HFF-Myc (cell line): ENCODE results near the gene HBE1.

Source experiments
- DNase-seq: peaks from one replicate; pipeline ENCODE4 v3.0.0-alpha.2; 2011; ENCODE audit warnings: low read depth; ENCODE audit errors: extremely low read depth
- H3K4me3 ChIP-seq: replicated peaks from 2 replicates; pipeline ENCODE4 v1.5.1; 2011; ENCODE audit warnings: low read depth, mild to moderate bottlenecking, control low read depth, low read length
- TF ChIP-seq, protein P1 (sequence below): IDR thresholded peaks from 2 replicates; pipeline ENCODE4 v1.5.1; 2012; ENCODE audit warnings: mild to moderate bottlenecking, low read depth, low read length, control low read depth; ENCODE audit errors: missing control alignments

HBE1 gene

GRCh38 chr11:5233307-5233706, 36.4 kb downstream of the HBE1 start:
- TF ChIP-seq, protein P1, sequence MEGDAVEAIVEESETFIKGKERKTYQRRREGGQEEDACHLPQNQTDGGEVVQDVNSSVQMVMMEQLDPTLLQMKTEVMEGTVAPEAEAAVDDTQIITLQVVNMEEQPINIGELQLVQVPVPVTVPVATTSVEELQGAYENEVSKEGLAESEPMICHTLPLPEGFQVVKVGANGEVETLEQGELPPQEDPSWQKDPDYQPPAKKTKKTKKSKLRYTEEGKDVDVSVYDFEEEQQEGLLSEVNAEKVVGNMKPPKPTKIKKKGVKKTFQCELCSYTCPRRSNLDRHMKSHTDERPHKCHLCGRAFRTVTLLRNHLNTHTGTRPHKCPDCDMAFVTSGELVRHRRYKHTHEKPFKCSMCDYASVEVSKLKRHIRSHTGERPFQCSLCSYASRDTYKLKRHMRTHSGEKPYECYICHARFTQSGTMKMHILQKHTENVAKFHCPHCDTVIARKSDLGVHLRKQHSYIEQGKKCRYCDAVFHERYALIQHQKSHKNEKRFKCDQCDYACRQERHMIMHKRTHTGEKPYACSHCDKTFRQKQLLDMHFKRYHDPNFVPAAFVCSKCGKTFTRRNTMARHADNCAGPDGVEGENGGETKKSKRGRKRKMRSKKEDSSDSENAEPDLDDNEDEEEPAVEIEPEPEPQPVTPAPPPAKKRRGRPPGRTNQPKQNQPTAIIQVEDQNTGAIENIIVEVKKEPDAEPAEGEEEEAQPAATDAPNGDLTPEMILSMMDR, result no peak
- DNase-seq, result no peak
- H3K4me3 ChIP-seq, result no peak overlapping the region

GRCh38 chr11:5232821-5233220, 36.9 kb downstream of the HBE1 start:
- no peak overlapping the region for H3K4me3 ChIP-seq
- TF ChIP-seq, protein P1, result no peak
- no peak for DNase-seq

GRCh38 chr11:5232176-5232575, 37.6 kb downstream of the HBE1 start:
- DNase-seq, result no peak
- TF ChIP-seq, protein P1, result no peak
- no peak overlapping the region for H3K4me3 ChIP-seq

GRCh38 chr11:5231111-5231510, 38.6 kb downstream of the HBE1 start:
- no peak overlapping the region for H3K4me3 ChIP-seq
- TF ChIP-seq, protein P1, result no peak
- no peak for DNase-seq

DNA sequence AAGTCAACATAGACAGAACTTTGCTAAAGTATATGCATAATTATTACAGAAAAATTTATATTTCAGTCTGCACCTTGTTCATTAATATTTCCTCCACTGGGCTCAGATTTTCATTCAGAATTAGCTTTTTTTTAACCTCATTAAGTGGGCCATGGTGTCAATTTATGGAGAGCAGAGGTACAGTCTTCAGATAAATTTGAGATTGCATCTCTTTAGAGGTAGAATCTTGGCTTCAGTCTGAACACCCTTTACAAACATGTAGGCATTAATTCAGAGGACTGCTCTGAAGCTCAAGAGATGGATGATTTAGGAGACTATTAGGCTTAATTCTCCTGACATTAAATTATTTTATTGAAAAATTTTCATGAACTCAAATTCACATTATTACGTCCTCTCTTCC, 39.5 kb downstream of the HBE1 start:
- no peak overlapping the region for H3K4me3 ChIP-seq
- TF ChIP-seq, protein P1, result no peak
- no peak for DNase-seq

DNA sequence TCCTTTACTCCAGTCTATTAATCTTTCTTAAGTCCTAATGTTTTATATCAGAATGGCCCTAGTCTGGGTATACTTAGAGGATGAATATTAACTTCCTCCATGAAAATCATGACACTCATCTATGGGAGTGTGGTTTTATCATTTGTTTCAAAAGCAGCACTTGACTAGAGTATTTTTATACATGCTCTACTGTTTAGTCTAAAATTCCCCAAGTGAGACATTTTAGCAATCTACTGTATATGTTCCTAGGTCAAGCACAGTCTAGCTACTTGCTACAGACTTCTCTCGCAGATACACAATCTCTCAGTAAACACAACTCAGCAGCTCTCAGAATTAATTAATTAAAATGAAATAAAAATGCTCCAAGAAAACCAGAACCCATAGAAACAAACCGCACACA, 39.9 kb downstream of the HBE1 start:
- no peak overlapping the region for H3K4me3 ChIP-seq
- DNase-seq, result no peak
- TF ChIP-seq, protein P1, result no peak

DNA sequence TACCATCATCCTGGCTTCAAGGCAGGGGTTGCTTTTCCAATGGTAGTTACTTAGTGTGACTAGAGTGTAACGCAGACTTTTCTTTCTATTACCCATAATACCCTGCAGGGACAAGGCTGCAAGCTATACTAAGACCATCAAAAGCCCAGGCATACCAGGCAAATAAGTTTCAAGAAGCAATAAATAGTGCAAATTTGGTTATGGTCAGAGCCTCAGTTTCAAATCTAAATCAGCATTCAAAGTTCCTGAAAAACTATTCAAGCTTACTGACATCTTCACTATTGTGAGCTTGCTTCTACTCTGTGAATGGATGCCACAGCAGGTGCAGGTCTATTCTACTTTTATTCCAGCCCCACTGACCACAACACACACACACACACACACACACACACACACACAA, 40.4 kb downstream of the HBE1 start:
- no peak overlapping the region for H3K4me3 ChIP-seq
- TF ChIP-seq, protein P1, result no peak
- DNase-seq, result no peak
